DMS 273 (cell line): ENCODE results near the gene ELK3.

ENCODE experiments used
- DNase-seq: peaks from one replicate; lab custom pipeline; 2025; ENCODE audit not compliant: unreplicated experiment; lab: John Stamatoyannopoulos, UW

Gene ELK3

DNA sequence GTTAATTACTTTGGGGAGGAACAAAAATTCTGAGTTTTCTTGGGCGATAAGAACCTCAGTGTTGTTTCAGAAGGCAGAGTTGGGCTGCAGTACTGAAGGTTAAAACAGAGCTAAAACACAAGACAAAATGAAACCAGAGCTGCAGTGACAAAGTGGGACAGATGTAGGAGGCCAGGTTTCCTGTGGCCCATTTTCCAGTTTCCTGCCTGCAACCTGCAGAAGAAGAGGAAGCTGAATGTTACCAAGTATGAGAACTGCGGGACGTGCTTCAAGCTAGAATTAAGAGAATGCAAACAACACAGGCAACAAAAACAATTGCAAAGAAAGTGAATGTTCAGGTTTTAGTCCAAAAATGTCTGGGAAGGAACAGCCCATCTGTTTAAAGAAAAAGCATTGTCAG, 17.8 kb downstream of the ELK3 start:
- peak; percentile 13 for DNase-seq

DNA sequence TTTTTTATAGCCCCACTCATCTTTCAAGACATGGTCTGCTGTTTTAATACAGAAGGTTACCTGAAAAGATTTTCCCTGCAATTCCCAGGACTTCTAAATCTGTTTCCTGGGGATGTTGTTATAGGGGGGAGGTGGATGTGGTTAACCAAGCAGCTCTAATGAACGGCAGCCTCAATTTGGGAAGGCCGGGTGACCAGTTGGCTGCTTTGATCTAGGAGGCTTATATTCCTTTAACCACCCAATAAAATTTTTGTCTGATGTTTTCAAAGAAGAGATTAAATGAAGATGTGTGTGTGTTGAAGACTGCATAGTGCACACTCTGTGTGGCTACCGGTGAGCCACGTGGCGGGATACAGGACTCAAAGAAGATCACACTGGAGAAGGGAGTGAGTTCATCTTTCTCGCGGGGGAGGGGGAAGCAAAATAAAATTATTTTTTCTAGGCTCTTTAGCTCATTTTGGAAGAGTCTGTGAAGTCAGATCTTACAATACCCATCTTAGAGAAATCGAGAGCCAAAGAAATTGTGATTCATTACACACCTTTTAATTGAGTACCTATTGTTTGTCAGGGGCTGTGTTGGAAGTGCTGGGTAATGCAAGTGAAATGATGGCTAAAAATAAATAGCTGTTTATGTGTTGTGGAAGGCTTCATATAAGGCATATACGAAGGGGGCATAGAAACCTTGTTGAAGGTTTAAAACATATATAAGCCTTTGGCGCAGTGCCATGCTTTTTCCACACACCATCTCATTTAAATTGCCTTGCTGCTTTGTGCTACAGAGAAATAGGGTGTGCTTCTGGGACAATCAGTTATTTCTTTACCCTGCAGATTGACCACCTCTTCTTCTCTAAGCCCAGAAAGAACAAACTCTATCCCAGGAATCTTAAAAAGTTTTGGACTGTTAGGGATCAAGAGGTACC, 18.5 kb downstream of the ELK3 start:
- no peak for DNase-seq

DNA sequence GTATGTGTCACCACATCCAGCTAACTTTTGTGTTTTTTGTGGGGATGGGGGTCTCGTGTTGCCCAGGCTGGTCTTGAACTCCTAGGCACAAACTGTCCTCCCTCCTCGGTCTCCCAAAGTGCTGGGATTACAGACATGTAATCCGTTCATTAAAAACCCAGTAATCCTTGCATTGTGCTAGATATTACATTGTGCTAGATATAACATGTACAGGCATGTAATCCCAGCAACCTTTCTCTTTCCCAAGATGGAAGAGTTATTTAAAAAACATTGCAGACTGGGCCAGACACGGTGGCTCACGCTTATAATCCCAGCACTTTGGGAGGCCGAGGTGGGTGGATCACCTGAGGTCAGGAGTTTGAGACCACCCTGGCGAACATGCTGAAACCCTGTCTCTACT, 19.7 kb downstream of the ELK3 start:
- DNase-seq, result no peak

DNA sequence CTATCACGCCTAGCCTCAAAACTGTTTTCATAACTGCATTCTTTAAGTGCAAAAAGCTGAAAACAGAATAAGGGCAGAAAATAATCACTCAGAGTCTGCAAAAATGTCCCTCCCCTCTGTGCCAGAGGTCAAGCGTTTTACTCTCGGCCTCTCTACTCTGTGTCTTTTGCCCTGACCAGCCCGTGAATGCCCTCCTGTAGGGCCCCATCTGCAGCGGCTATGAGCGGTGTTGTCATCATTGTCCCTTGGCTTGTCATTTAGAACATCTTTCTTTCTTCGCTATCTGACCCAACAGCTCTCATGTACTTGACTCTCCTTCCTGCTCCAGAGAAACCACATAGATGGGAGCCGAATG, 21.7 kb downstream of the ELK3 start:
- DNase-seq, result no peak

DNA sequence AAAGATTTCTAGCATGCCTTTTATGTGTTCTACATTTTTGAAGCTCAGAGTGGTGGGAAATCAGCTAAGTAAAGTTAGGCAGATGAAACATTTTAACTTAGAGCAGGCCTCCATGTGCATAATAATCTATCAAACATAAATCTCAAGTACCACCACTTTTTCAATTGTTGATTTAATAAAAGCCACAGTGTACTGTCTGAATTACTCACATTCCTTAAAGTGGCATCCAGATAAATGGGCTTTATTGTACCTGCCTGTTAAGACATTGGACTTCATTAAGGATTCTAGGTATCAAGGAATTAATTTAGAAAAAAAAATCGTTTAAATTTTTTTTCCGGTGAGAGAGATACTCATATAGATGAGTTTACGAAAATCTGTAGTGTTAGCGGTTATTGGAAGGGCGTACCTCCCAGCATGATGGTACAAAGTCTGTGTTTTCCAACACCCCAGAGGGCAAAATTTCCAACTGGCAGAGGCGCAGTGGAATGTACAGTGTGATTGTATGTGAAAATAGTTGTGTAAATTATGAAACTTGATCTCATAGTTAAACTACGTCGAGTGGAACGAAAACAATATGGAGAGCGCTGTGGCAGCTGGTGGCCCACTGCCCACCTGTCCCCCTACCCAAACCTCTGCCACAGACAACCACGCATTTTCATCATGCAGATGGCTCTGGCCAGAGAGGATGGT, 25.0 kb downstream of the ELK3 start:
- no peak for DNase-seq

DNA sequence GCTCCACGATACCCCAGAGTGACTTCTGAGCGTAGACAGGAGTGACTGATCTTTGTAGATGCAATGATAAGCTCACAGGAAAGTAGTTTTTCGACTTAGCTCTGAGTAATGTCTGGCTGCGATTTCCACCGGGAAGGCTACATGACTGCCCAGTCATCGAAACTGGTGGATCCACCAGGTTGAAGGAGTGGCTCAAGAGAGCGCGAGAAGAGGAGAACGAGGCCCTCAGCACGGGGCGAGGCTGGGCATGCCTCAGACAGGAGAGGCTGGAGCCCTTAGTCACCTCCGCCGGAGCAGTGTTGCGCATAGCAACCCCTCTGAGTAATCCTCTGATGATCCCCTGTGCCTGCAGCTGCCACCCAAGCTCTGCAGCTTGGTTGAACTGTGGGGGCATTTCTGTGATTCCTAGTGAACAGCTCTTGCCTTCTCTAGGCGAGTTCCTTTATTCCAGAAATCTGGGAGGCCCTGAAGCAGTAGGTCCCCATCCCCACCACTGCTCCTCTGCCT, 25.6 kb downstream of the ELK3 start:
- DNase-seq, result peak; percentile 82

DNA sequence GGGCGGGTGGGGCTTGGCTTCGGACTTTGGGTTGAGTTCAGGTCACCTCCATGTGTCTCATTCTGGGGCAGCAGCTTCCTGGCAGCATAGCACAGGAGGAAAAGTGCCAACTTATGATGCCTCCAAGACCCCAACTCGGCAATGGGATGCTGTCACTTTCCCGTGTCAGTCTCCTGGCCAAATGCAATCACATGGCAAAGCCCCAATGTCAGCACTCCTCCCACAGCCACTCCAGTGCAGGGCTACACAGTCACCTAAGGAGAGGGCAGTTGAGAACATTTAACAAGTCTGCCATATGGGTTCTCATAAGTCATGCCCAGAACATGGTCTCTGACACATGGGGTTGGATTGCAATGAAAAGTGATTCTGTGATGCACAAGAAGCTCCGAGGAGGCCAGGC, 26.7 kb downstream of the ELK3 start:
- DNase-seq, result peak; percentile 12

DNA sequence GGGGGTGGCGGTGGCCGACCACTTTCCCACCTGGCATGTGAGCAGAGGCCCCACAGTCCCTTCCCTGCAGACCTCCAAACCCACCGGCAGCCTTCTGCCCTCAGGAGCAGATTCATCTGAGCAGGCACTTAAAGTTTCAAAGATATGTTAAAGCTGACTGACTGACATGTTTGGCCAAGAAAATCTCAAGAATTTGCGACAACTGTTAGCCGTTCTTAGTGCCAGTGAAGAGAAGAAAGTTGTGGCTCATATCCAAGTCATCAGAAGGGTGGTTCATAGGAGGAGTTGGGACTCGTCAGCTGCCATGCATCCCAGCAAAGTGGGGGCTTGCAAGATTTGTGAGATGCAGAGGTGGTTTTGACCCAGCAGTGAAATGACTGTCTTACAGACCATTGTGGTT, 27.2 kb downstream of the ELK3 start:
- no peak for DNase-seq

DNA sequence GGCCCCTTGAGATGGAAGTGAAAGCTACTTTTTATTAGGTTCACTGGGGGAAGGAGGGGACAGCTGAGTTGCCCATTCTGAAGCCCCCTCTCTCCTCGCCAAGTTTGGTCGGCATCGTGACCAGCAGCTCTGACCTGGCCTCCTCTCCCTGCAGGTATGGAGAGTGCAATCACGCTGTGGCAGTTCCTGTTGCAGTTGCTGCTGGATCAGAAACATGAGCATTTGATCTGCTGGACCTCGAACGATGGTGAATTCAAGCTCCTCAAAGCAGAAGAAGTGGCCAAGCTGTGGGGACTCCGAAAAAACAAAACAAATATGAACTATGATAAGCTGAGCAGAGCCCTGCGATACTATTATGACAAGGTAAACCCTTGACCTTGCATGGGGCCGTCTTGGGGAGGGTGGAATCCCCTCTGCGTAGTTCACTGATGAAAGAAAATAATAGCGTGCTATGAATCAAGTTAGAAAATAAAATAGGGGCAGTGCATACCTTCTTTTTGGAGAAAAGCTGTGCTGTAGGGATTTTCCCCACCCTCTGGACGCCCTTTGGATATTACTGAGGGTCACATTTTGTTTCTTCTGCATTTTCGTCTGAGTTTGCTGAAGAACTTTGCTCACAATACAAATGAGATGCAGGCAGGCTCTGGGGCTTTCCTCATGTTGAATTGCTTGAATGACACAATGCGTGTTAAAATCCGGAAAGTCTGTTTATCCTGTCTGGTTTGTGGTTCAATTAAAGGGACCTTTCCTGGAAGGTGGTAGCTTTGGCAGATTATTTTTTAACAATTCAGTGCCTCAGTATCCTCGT, 29.4 kb downstream of the ELK3 start:
- DNase-seq, result no peak

DNA sequence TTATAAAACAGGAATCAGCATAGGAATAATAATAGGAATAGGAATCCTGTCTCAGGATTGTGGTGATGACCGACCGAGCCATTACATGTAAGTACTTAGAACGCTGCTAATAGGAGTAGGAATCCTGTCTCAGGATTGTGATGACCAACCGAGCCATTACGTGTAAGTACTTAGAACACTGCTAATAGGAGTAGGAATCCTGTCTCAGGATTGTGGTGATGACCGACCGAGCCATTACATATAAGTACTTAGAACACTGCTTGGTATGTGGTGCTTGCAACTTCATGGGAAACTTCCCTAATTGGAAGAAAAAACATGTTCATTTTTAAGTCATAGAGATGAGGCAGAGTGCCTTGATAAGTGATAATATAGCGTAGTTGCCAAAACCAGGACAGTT, 30.0 kb downstream of the ELK3 start:
- DNase-seq, result no peak

DNA sequence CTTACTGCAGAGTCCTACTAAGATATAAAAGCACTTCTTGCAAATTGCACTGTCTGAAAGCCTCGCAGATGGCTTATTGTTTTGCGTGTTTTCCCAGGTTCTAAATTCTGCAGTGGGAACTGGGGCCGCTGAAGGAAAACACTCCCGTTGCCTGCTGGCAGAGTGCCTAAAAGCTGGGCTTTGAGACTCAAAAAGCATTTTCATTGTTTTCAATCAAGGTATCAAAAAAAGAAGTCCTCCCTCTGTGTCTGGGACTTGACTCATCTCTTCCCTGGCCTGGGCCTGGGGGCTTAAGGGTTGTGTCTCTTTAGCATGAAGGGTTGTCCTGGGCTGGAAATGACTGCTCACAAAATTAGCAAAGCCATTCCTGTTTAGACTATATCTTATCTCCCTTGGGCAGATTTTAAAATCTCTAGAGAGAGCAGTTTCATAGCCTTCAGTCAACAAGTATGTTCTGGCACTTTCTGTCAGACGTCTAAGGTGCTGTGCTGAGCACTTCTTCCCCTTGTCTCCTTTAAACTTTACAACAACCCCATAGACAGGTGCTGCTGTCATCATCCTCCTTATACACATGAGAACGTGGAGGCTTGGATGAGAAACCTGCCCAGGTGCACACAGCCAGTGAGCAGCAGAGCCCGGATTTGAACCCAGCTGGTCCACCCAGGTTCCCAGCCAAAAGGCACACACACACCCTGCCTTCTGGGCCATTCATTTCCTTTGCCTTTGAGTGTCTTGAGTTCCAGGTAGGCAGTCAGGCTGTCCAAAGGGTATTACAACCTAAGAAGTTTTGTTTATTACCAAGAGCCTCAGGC, 31.1 kb downstream of the ELK3 start:
- peak; percentile 37 for DNase-seq

DNA sequence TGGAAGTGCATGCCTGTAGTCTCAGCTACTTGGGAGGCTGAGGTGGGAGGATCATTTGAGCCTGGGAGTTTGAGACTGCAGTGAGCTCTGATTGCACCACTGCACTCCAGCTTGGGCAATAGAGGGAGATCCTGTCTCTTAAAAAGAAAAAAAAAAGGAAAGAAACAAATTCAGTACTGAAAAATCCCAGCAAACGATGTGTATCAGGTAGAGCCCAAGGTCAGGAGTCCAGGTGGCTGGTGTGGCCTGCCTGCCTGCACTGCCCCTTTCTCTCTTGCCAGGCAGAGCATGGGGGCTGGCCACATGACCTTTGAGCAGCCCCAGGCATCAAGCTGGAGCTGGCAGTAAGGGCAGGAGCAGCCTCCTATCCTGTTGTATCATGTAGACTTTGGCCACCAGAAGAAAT, 31.8 kb downstream of the ELK3 start:
- DNase-seq, result no peak

DNA sequence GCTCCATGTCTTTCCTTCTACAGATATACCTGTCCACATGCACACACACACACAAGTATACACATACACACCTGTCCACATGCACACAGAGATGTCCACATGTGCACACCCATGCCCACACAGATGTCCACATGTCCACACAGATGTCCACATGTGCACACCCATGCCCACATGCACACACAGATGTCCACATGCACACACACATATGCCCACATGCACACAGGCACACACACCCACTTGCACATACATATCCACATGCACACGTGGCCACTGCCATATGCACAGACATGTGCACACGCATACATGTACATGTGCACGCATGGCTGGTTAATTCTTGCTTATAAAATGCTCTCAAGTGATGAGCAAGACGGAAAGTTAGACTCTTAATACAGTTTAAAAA, 32.2 kb downstream of the ELK3 start:
- DNase-seq, result no peak

DNA sequence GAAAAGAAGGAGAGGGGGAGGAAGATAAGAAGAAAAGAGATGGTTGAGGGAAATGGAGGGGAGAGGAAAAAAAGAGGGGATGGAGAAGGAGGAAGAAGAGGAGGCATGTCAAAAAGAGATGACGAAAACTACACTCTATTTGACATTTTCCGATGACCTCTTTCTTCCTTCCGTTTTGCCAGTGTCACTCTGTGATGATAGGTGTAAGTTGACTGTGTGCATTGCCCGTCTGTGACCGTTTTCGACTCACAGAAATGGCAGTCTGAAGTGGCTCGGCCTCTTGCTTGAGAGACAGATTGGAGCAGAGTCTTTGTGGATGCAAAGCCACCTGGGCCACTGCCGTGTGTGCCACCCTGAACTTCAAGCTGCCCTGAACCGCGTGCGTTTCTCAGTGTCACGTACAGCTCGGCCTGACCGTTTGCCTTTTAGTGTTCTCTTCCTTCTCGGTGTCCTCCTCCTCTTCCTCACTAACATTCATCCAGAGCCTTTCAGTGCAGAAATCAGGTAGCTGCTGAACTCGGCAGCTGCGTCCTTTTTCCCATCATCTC, 32.7 kb downstream of the ELK3 start:
- no peak for DNase-seq

DNA sequence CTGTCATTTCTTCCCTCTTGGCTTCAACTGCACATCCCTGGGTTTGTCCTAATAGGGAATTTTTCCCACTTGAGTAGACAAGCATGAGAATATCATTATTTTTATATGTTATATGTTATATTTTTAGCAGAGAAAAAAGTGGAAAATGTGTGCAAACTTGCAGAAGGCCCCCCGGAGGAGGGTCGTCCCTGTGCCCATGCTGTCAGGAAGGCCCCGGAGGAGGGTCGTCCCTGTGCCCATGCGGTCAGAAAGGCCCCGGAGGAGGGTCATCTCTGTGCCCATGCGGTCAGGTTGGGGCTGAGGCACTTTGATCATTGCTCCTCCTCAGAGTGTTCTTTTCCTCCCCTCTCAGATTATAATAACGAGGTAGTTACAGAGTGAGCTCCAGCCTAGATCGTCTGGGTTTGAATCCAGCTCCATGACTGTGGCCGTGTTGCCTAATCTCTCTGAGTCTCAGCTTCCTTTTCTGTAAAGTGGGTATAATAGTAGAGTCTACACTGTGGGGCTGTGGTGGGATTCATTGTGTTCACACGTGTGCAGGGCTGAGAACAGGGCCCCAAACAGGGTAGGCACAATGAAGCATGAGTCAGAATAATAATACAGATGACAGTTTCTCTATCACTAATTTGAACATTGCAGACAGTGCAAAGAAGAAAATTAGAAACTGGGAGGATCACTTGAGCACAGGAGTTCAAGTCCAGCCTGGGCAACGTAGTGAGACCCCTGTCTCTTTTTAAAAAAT, 33.4 kb downstream of the ELK3 start:
- DNase-seq, result no peak

DNA sequence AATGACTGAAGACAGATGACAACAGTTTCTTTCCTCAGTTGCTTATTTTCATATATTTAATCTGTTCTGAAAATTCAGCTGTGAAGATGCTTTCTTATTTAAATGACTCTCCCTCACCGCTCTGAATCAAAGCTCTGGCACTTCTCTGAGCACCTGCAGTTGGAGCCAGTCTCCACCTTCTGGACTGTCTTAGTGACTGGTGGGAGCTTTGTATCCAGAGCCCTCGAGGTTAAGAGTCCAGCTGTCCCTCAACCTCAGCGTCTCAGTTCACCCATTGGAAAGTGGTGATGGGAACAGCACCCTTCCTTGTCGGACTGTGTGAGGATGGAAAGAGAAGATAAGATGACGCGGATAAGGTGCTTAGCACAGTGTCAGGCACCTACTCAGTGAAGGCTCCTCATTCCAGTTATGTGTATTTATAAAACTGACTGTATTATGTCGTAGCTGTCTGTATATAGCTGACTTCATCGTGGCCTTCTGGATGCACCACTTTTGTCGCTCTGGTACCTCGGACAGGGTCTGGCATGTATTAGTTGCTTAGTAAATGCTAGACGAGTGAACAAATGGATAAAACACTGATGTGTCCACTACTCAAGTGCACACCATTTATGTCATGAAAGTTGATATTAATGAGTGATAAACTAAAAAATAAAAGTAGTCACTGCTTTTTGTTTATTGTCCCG, 34.5 kb downstream of the ELK3 start:
- peak; percentile 11 for DNase-seq

DNA sequence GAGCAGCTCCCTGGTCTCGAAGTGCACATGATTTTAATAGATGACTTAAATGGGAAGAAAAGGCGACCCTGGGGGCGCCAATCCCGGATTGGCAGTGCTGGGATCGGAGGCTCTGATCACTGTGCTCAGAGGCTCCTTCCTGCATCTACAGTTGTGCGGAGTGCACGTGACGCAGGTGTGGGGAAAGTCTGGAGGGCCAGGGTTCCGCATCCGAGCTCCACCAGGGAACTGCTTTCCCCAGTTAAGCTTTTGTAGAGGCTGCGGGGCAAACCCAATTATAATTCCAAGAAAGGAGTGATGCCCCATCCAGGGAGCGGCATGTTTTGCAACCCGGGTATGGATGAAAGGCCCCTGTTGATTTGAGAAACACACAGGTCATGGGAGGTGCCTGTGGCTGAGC, 36.5 kb downstream of the ELK3 start:
- no peak for DNase-seq

DNA sequence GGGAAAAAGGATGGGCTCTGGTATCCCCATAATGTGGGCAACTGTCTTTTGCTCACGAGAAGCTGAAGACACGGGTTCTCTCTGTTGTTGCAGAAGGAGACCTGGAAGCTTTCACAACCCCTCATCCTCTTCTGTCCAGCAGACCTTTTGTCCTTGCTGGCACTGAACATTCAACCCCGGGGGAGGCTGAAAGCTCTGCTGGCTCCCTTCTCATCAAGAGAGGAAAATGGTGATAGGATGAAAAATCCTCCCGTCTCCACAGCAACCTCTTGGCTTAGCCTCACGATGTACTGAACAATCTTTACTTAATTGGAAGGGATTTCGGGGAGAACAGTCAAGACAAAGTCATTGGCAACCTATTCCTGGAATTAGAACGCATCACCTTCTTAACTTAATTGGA, 39.0 kb downstream of the ELK3 start:
- DNase-seq, result no peak

DNA sequence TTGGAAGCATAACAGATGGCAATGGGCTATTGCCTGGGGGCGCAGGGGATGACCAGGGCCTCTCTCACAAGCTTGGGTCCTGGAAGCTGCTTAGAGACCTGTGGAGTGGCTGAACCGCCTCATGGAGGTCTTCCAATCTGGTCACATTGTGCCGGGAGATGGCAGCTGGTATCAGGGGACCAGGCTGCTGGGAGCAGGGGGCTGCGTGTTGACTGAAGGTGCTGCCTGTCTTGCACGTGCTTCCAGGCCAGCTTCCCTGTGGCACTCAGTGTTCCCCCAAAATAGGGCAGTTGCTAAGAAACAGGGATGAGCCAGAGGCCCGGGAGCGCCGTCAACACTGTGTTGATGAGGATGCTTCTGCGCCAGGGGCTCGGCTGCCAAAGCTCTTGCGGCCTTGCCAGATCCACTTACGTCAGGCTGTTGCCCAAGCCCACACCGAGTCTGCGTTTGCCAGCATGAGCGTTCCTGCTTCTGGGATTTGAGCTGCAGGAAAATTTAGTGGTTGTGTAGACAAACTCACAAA, 39.8 kb downstream of the ELK3 start:
- DNase-seq, result peak; percentile 87
